SKM-1 (cell line): ENCODE measurements around the gene PGF.
"Not testable (repeated sequence)": the region's sequence is repeated elsewhere in the genome, so short reads cannot be mapped to it uniquely, and the experiment has no call there.

Source experiments
- DNase-seq: peaks from one replicate; lab custom pipeline; 2025; ENCODE audit not compliant: unreplicated experiment; lab: John Stamatoyannopoulos, UW

The PGF gene

DNA sequence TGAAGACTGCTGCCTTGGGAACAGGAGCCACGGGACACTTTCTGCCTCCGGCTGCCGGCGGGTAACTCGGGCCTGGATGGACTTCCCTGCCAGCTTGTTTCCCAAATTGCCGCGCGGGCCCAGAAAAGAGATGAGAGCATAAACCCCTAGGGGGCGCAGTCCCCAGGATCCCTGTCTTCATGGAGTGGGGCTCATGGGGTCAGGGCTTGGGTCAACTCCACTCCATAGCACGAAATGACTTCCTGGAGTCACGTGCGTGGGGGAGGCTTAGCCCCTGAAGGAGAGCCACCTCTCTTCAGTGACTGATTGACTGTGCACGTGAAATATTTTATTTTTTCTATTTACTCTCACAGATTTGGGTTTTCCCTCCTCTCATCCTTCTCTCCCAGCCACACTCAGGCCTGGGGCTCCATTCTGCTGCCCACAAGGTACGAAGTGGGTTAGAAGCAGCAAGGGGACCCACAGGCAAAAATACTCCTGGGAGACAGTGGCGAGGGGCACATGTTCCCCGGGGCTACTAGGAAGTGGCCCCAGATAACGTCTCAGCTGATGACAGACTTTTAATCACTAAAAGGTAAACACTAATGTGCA is 10.0 kb downstream of the PGF start:
- no peak for DNase-seq

GRCh38 chr14:74942608-74943007 is 12.8 kb downstream of the PGF start:
- no peak for DNase-seq

- DNase-seq: no peak
These were observed 13.2 kb downstream of the PGF start for GRCh38 chr14:74942181-74942580.

- no peak for DNase-seq
These were observed 13.7 kb downstream of the PGF start for GRCh38 chr14:74941676-74942097.

DNA sequence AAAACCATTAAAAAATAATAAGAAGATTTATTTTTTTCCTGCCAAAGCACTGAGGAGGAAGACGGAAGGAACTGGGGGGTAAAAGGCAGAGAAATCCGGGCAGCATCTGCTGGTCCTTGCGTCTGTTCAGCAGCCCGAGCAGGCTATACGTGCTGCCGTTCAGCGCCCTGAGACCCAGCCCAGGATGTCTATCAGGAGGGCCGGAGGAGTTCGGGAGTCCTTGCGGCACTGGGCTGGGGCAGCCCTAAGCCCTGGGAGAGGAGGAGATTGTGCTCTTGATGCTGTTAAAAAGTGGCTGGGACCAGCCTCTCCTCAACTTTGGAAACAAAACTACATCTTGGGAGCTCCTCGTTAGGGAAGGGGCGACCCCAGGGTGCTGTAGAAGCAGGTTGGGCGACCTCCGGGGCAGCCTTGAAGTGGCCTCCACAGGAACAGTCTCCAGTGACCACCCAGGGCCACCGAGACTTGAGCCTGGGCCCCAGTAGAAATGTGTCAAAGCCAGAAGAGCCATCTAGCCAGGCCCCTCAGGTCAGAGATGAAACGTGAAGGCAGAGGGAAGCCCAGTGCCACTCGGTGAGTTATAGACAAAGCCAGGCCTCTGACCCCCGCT is 14.3 kb downstream of the PGF start:
- DNase-seq: no peak

DNA sequence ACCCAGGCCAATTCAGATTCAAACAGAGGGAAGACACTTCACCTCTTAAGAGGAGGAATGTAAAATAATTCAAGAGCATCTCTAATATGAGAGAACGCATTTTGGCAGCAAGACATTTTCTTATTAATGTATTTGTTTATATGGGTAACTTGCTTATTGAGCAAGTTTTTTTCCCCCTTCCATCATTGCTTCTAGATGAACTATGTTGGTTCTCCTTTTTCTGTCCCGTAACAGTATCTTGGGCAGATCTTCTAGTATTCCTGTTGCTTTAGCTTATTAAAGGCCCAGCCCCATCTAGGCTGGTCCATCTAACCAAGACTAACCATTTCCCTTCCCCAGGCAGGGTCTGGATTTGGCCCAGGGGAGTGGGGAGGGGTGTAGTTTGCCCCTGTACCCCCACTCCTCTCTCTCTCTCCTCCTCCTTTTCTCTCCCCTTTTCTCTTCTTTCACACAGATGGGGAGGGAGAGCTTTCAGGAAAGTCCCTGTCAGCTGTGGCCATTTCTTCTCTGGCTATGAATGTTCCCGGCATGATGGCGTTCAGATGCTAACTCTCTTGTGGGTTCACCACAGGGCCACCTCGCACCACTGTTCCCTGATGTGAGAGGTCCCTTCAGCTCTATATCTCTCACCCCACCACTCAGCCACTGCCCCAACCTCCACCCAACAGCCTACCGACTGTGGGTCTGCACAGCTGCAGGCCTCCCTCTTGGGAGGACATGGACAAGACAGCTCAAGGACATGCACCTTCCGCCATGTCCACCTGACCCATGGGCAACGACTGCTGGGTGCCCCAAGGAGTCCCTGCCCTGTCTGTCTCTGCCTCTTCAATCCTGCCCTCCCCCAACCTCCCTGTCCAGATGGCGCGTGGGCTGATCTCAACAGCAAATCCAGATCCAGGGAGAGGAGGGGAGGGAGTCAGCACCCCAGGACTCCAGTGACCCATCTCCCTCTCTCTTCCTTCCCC is 16.6 kb downstream of the PGF start:
- DNase-seq: no peak

DNA sequence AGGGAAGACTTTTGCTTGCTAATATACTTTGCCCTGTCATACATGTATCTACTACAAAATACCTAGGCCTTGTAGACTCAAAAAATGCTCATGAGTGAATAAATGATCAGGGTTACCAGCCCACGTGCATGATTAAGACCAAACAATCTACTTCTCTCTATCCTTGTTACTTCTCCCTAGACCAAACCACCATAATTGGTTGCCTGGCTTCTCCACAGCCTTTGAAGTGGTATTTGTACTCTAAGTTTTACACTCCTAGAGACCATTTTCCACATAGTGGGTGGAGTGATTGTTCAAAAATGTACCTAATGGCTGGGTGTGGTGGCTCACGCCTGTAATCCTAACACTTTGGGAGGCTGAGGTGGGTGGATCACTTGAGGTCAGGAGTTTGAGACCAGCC is 18.2 kb downstream of the PGF start:
- no peak for DNase-seq

DNA sequence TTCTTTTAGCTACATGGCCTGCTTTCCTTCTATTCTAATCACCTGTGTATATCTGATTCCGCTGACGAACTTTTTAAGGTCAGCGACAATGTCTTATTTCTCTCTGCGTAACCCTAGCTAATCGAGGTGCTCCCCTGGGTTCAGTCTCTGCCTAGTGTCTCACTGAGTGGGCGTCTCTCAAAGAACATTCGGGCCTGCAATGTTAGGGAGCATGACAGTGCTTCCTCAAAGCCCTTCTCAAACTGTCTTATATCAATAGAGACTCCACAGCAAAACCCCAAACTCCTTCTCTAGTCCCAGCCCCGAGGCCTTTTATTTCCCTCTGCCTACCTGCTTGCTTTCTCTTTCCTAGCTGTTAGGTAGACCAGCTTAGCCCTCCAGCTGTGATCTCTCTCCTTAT is 18.7 kb downstream of the PGF start:
- no peak for DNase-seq

- no peak for DNase-seq
These were observed 19.2 kb downstream of the PGF start for GRCh38 chr14:74936151-74936550.

DNA sequence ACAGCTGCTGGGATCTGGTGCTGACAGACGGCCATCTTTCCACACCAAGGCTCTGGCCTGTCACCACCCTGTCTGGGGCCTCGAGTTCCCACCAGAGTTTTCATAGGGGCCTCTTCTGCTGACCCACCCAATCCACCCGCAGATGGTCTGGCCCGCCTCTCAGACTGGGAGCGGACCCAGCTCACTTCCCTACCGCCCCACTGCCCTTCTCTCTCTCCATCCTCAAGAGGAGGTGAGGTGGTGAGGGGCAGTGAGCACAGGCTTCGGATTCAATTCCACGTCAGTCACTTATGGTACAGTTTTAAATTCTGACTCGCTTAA is 20.1 kb downstream of the PGF start:
- DNase-seq: no peak

GRCh38 chr14:74934476-74935359 is 20.7 kb downstream of the PGF start:
- DNase-seq: no peak

GRCh38 chr14:74934041-74934440 is 21.4 kb downstream of the PGF start:
- no peak for DNase-seq

GRCh38 chr14:74932936-74933335 is 22.5 kb downstream of the PGF start:
- DNase-seq: not testable (repeated sequence)

DNA sequence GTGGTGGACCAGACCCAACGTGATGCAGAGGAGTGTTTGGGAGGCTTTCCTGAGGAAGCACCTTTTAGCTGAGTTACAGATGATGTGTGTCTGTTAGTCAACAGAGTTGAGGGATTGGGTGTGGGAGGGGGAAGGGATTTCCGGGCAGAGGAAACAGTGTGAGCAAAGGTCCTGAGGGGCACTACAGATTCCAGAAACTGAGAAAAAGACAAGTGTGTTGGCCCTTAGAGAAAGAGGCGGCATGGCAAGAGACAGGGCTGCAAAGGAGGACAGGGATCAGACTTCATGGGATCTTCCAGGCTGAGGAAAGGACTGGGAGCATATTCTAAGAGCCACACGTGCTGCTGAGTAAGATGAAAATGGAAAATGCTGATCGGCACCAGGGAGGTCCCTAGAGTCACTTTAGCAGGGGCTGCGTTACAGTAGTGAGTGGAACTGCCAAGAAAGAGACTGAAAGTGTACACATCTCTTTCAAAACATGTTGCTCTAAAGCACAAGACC is 22.9 kb downstream of the PGF start:
- no peak for DNase-seq

- not testable (repeated sequence) for DNase-seq
These were observed 23.7 kb downstream of the PGF start for GRCh38 chr14:74931744-74932143.

GRCh38 chr14:74929242-74929641 is 26.2 kb downstream of the PGF start:
- DNase-seq: no peak

DNA sequence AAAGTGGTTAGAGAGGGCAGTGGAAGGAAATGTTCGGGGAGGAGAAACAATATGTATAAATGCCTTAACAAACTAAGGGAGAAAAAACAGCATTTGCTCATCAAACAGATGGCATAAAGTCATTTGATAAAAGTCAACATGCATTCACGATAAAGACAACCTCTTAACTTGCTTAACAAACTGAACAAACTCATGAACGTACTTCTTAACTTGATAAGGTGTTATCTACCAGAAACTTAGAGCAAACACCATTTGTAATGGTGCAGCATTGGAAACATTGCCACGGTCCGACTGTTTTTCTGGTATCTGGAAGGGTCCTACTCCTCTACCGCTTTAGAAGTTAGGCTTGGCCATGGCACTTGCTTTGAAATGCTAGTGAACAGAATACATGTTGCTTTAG is 28.2 kb downstream of the PGF start:
- DNase-seq: no peak

- no peak for DNase-seq
These were observed 31.3 kb downstream of the PGF start for GRCh38 chr14:74924061-74924460.

GRCh38 chr14:74922752-74923401 is 32.5 kb downstream of the PGF start, which contains the start of gene RPS6KL1:
TSS of gene RPS6KL1 (minus strand) at chr14:74923260. CDS start at chr14:74921541, 1,719 bp downstream.
- DNase-seq: peak; percentile 8

DNA sequence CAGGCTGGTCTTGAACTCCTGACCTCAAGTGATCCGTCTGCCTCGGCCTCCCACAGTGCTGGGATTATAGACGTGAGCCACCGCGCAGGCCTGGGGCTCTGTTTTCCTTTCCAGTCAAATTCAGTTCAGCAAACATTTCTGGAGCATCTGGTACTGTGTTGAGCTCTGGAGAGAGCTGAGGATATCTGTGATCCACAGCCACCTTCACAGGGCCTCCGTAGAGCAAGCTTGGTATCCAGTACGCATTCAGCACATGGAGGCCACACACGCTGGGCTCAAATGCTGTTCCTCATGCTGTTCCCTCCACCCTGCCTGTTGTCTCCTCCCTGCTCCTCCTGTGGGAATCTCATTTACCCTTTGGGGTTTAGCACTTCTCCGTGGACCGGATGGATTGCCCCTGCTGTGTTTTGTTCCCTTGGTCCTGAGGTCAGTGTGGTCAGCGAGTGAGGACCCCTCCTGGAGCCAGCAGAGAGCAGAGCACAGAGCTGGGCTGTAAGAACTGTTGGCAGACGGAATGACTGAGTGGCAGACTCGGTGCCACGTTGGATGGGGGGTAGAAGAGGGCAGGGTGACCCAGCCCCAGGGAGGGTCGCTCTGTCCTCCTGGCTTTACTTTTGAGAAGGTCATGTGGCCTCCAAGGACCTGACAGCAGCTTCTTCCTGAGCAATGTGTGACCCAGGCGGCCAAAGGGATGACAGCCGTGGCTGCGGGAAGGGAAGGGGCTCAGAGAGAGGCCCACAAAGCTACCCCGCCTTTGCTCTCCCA is 33.2 kb downstream of the PGF start:
- DNase-seq: no peak
